A549 (cell line): ENCODE data around the gene CCN5. TPM values are rescaled to one million over a fixed set of nuclear protein-coding genes. Genes with fewer than 3 reads are reported as not detected.

Source experiments
- ATAC-seq, 2 experiments: fragments of 200-7000 bp in 1 of 2; fragments of >200 bp in 1 of 2; cut with Nextera tagmentation in 1 of 2; cut with Tn5 transposase in 1 of 2; 3 replicates each; pipeline versions ENCODE4 v1.8.0 to v1.9.1; 2018 to 2020; ENCODE audit warnings: mild to moderate bottlenecking in 1 of 2, moderate library complexity in 1 of 2
- CTCF ChIA-PET: fragments of 300-600 bp; sonication (Branson Sonifier 250); formaldehyde crosslinking; extraction: SDS; loops from one replicate; lab custom pipeline; 2021; ENCODE audit warnings: antibody characterized with exemption, inconsistent platforms; lab: Yijun Ruan, JAX
- POLR2A ChIA-PET: fragments of 350-600 bp; formaldehyde crosslinking; extraction: SDS; loops from one replicate; lab custom pipeline; 2021; ENCODE audit warnings: antibody characterized with exemption, inconsistent platforms; lab: Yijun Ruan, JAX
- DNase-seq, 2 experiments: peaks; one replicate each; pipeline versions ENCODE4 v3.0.0 to v3.0.0-alpha.2; 2011 to 2016; ENCODE audit warnings: low read depth in 1 of 2, low spot score in 1 of 2
- FAIRE-seq: peaks from 2 replicates; lab custom pipeline; 2011; peaks lifted over from hg19 to GRCh38; lab: Jason Lieb, UNC
- H3K27ac ChIP-seq, 2 experiments: fragments of >200 bp; sonication (Bioruptor Twin); formaldehyde crosslinking; 3 replicates each; pipeline ENCODE4 v1.5.1; 2016 to 2017
- H3K4me1 ChIP-seq: fragments of >200 bp; sonication (Bioruptor Twin); formaldehyde crosslinking; 3 replicates; pipeline ENCODE4 v1.6.1; 2016
- H3K4me2 ChIP-seq: fragments of >200 bp; sonication (Bioruptor Twin); formaldehyde crosslinking; 3 replicates; pipeline ENCODE4 v1.6.1; 2016
- H3K4me3 ChIP-seq: fragments of >200 bp; sonication (Bioruptor Twin); formaldehyde crosslinking; 3 replicates; pipeline ENCODE4 v1.5.1; 2016
- H3K9me3 ChIP-seq: fragments of >200 bp; sonication (Bioruptor Twin); formaldehyde crosslinking; 3 replicates; pipeline ENCODE4 v1.6.1; 2016
- CBX2 ChIP-seq: fragments of 200-600 bp; sonication (generic); IDR thresholded peaks from 2 replicates; pipeline ENCODE4 v1.6.1; 2016; ENCODE audit warnings: low read depth, mild to moderate bottlenecking, borderline replicate concordance
- CEBPB ChIP-seq, 2 experiments: fragments of >200 bp in 1 of 2; sonication (Bioruptor Twin) in 1 of 2; formaldehyde crosslinking in 1 of 2; IDR thresholded peaks; 2 replicates each; pipeline ENCODE4 v1.6.1; 2012 to 2016
- CHD2 ChIP-seq: fragments of 150-350 bp; IDR thresholded peaks from 2 replicates; pipeline ENCODE4 v1.6.1; 2014; ENCODE audit warnings: low read length; ENCODE audit not compliant: partially characterized antibody
- EHF ChIP-seq: fragments of 250-450 bp; sonication (Bioruptor Pico); IDR thresholded peaks from 2 replicates; pipeline ENCODE4 v1.5.0; 2020; ENCODE audit warnings: mild to moderate bottlenecking
- EP300 ChIP-seq, 2 experiments: fragments of >200 bp; sonication (Bioruptor Twin); formaldehyde crosslinking; IDR thresholded peaks; 2 replicates in 1 of 2; 3 replicates in 1 of 2; pipeline ENCODE4 v1.6.1; 2016 to 2017
- GATA3 ChIP-seq: IDR thresholded peaks from 2 replicates; pipeline ENCODE4 v1.6.1; 2012; ENCODE audit warnings: borderline replicate concordance
- HEYL ChIP-seq: fragments of 250-450 bp; sonication (Bioruptor Pico); IDR thresholded peaks from 2 replicates; pipeline ENCODE4 v1.8.0; 2021; ENCODE audit warnings: mild to moderate bottlenecking, moderate library complexity
- HOXB13 ChIP-seq: fragments of 250-450 bp; sonication (Bioruptor Pico); IDR thresholded peaks from 2 replicates; pipeline ENCODE4 v1.5.0; 2020; ENCODE audit warnings: low read depth, mild to moderate bottlenecking, moderate library complexity
- JUNB ChIP-seq: fragments of >200 bp; sonication (Bioruptor Twin); formaldehyde crosslinking; IDR thresholded peaks from 2 replicates; pipeline ENCODE4 v1.6.1; 2016
- KDM1A ChIP-seq: fragments of 200-600 bp; sonication (generic); IDR thresholded peaks from 2 replicates; pipeline ENCODE4 v1.6.1; 2016; ENCODE audit warnings: low read depth, mild to moderate bottlenecking
- KDM5A ChIP-seq: fragments of 200-600 bp; sonication (generic); IDR thresholded peaks from 2 replicates; pipeline ENCODE4 v1.6.1; 2016; ENCODE audit warnings: antibody characterized with exemption, mild to moderate bottlenecking
- MAFK ChIP-seq: fragments of 450-650 bp; IDR thresholded peaks from 2 replicates; pipeline ENCODE4 v1.6.1; 2014; ENCODE audit not compliant: partially characterized antibody
- MAZ ChIP-seq: fragments of 150-350 bp; IDR thresholded peaks from 2 replicates; pipeline ENCODE4 v1.6.1; 2014; ENCODE audit warnings: antibody characterized with exemption, low read depth, low read length, borderline replicate concordance
- MYC ChIP-seq: IDR thresholded peaks from 2 replicates; pipeline ENCODE4 v1.6.1; 2012; ENCODE audit warnings: mild to moderate bottlenecking, inconsistent platforms, low read length, improper control_type of control experiment, borderline replicate concordance
- NFE2L2 ChIP-seq: fragments of 150-350 bp; conservative IDR thresholded peaks from 2 replicates; pipeline ENCODE4 v1.6.1; 2014; ENCODE audit warnings: low read length
- POLR2A ChIP-seq: IDR thresholded peaks from 2 replicates; pipeline ENCODE4 v1.6.1; 2012; ENCODE audit warnings: mild to moderate bottlenecking, low read length
- POLR2AphosphoS2 ChIP-seq: conservative IDR thresholded peaks from 2 replicates; pipeline ENCODE4 v1.6.1; 2012; ENCODE audit warnings: low read length, improper control_type of control experiment, inconsistent platforms
- RAD21 ChIP-seq, 2 experiments: fragments of >200 bp in 1 of 2; sonication (Bioruptor Twin) in 1 of 2; formaldehyde crosslinking in 1 of 2; IDR thresholded peaks in 1 of 2; conservative IDR thresholded peaks in 1 of 2; 2 replicates in 1 of 2; 3 replicates in 1 of 2; pipeline ENCODE4 v1.6.1; 2012 to 2018; ENCODE audit warnings: inconsistent platforms in 1 of 2
- RARB ChIP-seq: fragments of 250-450 bp; sonication (Bioruptor Pico); IDR thresholded peaks from 2 replicates; pipeline ENCODE4 v1.8.0; 2021; ENCODE audit warnings: mild to moderate bottlenecking, moderate library complexity
- RCOR1 ChIP-seq: fragments of 150-350 bp; IDR thresholded peaks from 2 replicates; pipeline ENCODE4 v1.6.1; 2014; ENCODE audit warnings: antibody characterized with exemption, low read length, low read depth
- SMC3 ChIP-seq: fragments of >200 bp; sonication (Bioruptor Twin); formaldehyde crosslinking; IDR thresholded peaks from 3 replicates; pipeline ENCODE4 v1.6.1; 2018; ENCODE audit warnings: inconsistent platforms
- ZSCAN20 ChIP-seq: fragments of 250-450 bp; sonication (Bioruptor Pico); IDR thresholded peaks from 2 replicates; pipeline ENCODE4 v1.8.0; 2022; ENCODE audit warnings: mild to moderate bottlenecking, moderate library complexity
- WGBS: methylation state at CpG from one replicate; pipeline ENCODE4 v1.1.6; 2017; ENCODE audit errors: missing lambda C conversion rate; 5-methylcytosine and 5-hydroxymethylcytosine counted together
- polyA plus RNA-seq, 4 experiments: library from polyadenylated mRNA; depleted of rRNA in 3 of 4; stranded (reverse); fragments of >200 nt; fragmentation: RNase III in 1 of 4; extraction: RNeasy Plus Mini Kit Qiagen cat#74134 plus additional on column Dnase treatment in 1 of 4; gene quantifications; 2 replicates in 3 of 4; 3 replicates in 1 of 4; pipeline ENCODE4 v1.2.3, GENCODE V29; 2011 to 2017
- TF ChIP-seq, protein P1 (sequence below): fragments of 150-350 bp; IDR thresholded peaks from 2 replicates; pipeline ENCODE4 v1.6.1; 2014; ENCODE audit warnings: low read depth, mild to moderate bottlenecking, low read length
- TF ChIP-seq, protein P2 (sequence below): fragments of 200-600 bp; sonication (generic); IDR thresholded peaks from 2 replicates; pipeline ENCODE4 v1.6.1; 2016; ENCODE audit warnings: antibody characterized with exemption, mild to moderate bottlenecking, moderate library complexity
- TF ChIP-seq, protein P3 (sequence below): fragments of 250-450 bp; sonication (Bioruptor Pico); IDR thresholded peaks from 2 replicates; pipeline ENCODE4 v1.5.0; 2021; ENCODE audit warnings: mild to moderate bottlenecking, moderate library complexity, borderline replicate concordance
- TF ChIP-seq, protein P4 (sequence below): fragments of >200 bp; sonication (Bioruptor Twin); formaldehyde crosslinking; IDR thresholded peaks from 3 replicates; pipeline ENCODE4 v1.5.1; 2016
- TF ChIP-seq, protein P5 (sequence below): fragments of 250-450 bp; sonication (Bioruptor Pico); IDR thresholded peaks from 2 replicates; pipeline ENCODE4 v1.5.0; 2020; ENCODE audit warnings: low read depth, mild to moderate bottlenecking, moderate library complexity
- TF ChIP-seq, protein P6 (sequence below): fragments of >200 bp; sonication (Bioruptor Twin); formaldehyde crosslinking; IDR thresholded peaks from 2 replicates; pipeline ENCODE4 v1.6.1; 2016
- TF ChIP-seq, protein P7 (sequence below): fragments of 450-650 bp; IDR thresholded peaks from 2 replicates; pipeline ENCODE4 v1.6.1; 2014; ENCODE audit warnings: antibody characterized with exemption

The CCN5 gene
- polyA plus RNA-seq, 2 of the 4 experiments (the other 2 are of a cell fraction), result 9.9 to 11.1 TPM

DNA sequence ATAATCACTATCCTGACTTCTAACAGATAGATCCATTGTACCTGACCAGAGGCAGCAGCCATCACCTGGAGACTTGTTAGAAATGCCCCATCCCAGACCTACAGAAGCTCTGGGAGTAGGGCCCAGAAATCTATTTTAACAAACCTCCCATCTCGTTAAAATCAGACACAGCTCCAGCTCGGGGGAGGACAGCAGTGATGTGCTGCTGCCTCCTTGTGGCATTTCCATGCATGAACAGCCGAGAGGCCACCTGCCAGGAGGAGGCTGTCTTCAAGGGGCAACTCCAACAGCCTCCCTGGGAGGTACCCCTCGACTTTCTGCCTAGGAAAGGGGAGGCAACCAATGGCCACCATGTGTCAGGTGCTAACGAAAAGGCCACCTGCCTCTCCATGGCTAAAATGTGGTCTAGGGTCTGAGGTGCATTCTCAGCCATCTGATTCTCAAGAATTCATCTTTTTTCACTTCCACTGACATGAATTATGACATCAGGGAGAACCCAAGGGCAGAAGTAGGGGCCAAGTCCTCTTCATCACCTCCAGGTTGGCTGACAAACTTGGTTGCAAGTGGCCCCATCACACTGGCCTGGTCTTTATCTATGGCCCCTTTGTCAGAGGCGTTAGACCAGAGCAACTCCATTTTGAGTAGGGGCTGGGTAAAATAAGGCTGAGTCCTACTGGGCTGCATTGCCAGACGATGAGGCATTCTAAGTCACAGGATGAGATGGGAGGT, 18.3 kb downstream of the CCN5 start:
- WGBS, result 20% methylated on average over 7 of the region's 7 CpGs
- CTCF ChIA-PET, result interaction anchor here (0.9 to 21.9 kb wide), 26 partner anchors 9 to 519 kb away, joined by 3 to 525 read pairs (median 6); partner anchors contain the start of gene CCN5
- no peaks in the 10 kb centered on the region for H3K9me3 ChIP-seq
- DNase-seq (peak; percentile 69 to 83), FAIRE-seq (no peak), ATAC-seq (peak; percentile 20 to 46; a peak in 4 of 6 replicates)
- H3K4me1 ChIP-seq, result peaks cover 67% of the 10 kb centered on the region
- POLR2A ChIA-PET, result interaction anchor here (0.6 kb wide), 1 partner anchor 48 kb away, joined by 5 read pairs; no protein-coding TSS in a partner anchor
- peak overlapping the region; percentile 47 for H3K4me2 ChIP-seq
- H3K4me3 ChIP-seq, result no peak overlapping the region
- H3K27ac ChIP-seq, result peak overlapping the region; percentile 96 to 98
- TF ChIP-seq KDM1A, result no peak
- TF ChIP-seq GATA3, result no peak; the same call in 1 of the 2 replicates
- no peak for TF ChIP-seq RARB
- TF ChIP-seq POLR2AphosphoS2, result no peak
- peak; percentile 100 for TF ChIP-seq RAD21 (conservative IDR thresholded peaks at IDR 0.05 in 1 of 2, IDR thresholded peaks at IDR 0.05 in 1 of 2)
- peak; percentile 100 for TF ChIP-seq SMC3
- TF ChIP-seq KDM5A, result no peak
- TF ChIP-seq, protein P1, sequence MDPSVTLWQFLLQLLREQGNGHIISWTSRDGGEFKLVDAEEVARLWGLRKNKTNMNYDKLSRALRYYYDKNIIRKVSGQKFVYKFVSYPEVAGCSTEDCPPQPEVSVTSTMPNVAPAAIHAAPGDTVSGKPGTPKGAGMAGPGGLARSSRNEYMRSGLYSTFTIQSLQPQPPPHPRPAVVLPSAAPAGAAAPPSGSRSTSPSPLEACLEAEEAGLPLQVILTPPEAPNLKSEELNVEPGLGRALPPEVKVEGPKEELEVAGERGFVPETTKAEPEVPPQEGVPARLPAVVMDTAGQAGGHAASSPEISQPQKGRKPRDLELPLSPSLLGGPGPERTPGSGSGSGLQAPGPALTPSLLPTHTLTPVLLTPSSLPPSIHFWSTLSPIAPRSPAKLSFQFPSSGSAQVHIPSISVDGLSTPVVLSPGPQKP, result no peak
- no peak for TF ChIP-seq RCOR1
- TF ChIP-seq EP300 (IDR thresholded peaks at IDR 0.05), result no peak
- TF ChIP-seq, protein P2, sequence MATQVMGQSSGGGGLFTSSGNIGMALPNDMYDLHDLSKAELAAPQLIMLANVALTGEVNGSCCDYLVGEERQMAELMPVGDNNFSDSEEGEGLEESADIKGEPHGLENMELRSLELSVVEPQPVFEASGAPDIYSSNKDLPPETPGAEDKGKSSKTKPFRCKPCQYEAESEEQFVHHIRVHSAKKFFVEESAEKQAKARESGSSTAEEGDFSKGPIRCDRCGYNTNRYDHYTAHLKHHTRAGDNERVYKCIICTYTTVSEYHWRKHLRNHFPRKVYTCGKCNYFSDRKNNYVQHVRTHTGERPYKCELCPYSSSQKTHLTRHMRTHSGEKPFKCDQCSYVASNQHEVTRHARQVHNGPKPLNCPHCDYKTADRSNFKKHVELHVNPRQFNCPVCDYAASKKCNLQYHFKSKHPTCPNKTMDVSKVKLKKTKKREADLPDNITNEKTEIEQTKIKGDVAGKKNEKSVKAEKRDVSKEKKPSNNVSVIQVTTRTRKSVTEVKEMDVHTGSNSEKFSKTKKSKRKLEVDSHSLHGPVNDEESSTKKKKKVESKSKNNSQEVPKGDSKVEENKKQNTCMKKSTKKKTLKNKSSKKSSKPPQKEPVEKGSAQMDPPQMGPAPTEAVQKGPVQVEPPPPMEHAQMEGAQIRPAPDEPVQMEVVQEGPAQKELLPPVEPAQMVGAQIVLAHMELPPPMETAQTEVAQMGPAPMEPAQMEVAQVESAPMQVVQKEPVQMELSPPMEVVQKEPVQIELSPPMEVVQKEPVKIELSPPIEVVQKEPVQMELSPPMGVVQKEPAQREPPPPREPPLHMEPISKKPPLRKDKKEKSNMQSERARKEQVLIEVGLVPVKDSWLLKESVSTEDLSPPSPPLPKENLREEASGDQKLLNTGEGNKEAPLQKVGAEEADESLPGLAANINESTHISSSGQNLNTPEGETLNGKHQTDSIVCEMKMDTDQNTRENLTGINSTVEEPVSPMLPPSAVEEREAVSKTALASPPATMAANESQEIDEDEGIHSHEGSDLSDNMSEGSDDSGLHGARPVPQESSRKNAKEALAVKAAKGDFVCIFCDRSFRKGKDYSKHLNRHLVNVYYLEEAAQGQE, result no peak
- TF ChIP-seq HOXB13 (CRISPR knock-in tag), result peak; percentile 76; the same call in 1 of the 2 replicates
- TF ChIP-seq, protein P3, sequence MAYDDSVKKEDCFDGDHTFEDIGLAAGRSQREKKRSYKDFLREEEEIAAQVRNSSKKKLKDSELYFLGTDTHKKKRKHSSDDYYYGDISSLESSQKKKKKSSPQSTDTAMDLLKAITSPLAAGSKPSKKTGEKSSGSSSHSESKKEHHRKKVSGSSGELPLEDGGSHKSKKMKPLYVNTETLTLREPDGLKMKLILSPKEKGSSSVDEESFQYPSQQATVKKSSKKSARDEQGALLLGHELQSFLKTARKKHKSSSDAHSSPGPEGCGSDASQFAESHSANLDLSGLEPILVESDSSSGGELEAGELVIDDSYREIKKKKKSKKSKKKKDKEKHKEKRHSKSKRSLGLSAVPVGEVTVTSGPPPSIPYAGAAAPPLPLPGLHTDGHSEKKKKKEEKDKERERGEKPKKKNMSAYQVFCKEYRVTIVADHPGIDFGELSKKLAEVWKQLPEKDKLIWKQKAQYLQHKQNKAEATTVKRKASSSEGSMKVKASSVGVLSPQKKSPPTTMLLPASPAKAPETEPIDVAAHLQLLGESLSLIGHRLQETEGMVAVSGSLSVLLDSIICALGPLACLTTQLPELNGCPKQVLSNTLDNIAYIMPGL (CRISPR knock-in tag), result no peak
- TF ChIP-seq, protein P4, sequence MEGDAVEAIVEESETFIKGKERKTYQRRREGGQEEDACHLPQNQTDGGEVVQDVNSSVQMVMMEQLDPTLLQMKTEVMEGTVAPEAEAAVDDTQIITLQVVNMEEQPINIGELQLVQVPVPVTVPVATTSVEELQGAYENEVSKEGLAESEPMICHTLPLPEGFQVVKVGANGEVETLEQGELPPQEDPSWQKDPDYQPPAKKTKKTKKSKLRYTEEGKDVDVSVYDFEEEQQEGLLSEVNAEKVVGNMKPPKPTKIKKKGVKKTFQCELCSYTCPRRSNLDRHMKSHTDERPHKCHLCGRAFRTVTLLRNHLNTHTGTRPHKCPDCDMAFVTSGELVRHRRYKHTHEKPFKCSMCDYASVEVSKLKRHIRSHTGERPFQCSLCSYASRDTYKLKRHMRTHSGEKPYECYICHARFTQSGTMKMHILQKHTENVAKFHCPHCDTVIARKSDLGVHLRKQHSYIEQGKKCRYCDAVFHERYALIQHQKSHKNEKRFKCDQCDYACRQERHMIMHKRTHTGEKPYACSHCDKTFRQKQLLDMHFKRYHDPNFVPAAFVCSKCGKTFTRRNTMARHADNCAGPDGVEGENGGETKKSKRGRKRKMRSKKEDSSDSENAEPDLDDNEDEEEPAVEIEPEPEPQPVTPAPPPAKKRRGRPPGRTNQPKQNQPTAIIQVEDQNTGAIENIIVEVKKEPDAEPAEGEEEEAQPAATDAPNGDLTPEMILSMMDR, result peak; percentile 98
- TF ChIP-seq, protein P5, sequence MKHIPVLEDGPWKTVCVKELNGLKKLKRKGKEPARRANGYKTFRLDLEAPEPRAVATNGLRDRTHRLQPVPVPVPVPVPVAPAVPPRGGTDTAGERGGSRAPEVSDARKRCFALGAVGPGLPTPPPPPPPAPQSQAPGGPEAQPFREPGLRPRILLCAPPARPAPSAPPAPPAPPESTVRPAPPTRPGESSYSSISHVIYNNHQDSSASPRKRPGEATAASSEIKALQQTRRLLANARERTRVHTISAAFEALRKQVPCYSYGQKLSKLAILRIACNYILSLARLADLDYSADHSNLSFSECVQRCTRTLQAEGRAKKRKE, result peak; percentile 68; the same call in 1 of the 2 replicates
- TF ChIP-seq, protein P6, sequence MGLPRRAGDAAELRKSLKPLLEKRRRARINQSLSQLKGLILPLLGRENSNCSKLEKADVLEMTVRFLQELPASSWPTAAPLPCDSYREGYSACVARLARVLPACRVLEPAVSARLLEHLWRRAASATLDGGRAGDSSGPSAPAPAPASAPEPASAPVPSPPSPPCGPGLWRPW, result no peak
- no peak for TF ChIP-seq CHD2
- no peak for TF ChIP-seq EHF
- TF ChIP-seq MYC, result no peak; the same call in 1 of the 2 replicates
- peak; percentile 69; the same call in 1 of the 2 replicates for TF ChIP-seq HEYL
- no peak for TF ChIP-seq MAZ
- TF ChIP-seq POLR2A, result no peak
- no peak for TF ChIP-seq CEBPB (IDR thresholded peaks at IDR 0.05)
- TF ChIP-seq ZSCAN20 (CRISPR knock-in tag), result no peak
- TF ChIP-seq CBX2, result no peak
- no peak for TF ChIP-seq MAFK
- TF ChIP-seq JUNB, result no peak
- TF ChIP-seq NFE2L2, result no peak
- TF ChIP-seq, protein P7, sequence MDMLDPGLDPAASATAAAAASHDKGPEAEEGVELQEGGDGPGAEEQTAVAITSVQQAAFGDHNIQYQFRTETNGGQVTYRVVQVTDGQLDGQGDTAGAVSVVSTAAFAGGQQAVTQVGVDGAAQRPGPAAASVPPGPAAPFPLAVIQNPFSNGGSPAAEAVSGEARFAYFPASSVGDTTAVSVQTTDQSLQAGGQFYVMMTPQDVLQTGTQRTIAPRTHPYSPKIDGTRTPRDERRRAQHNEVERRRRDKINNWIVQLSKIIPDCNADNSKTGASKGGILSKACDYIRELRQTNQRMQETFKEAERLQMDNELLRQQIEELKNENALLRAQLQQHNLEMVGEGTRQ, result no peak
